ENCODE measurements around the gene FARSB. TPM values are rescaled to one million over a fixed set of nuclear protein-coding genes. Genes with fewer than 3 reads are reported as not detected.

The FARSB gene
- total and polyA plus RNA-seq, 10 donors = 7.8 to 17.4 (median 12.7) TPM

GRCh38 chr2:222608081-222608480, 47.8 kb downstream of the FARSB start:
- WGBS, 5 donors = 70 to 93% (median 73%) methylated on average over 4 of the region's 4 CpGs
- no peak overlapping the region for H3K4me3 ChIP-seq

GRCh38 chr2:222606306-222606705, 49.6 kb downstream of the FARSB start:
- peaks cover 0 to 80% (median 15%) of the 10 kb centered on the region in 6 donors for H3K36me3 ChIP-seq
- no peak overlapping the region for H3K4me3 ChIP-seq
- intact Hi-C loops (cut with DNase I; ENCODE audit: low total_unique reads) = no loop called here
- 95 to 98% (median 96%) methylated on average over 3 of the region's 3 CpGs for WGBS, 5 donors
- TF ChIP-seq POLR2AphosphoS5 (IDR thresholded peaks at IDR 0.05) (no peak), POLR2A (IDR thresholded peaks at IDR 0.05) (no peak), CTCF (IDR thresholded peaks at IDR 0.05 in 8 of 11, conservative IDR thresholded peaks at IDR 0.05 in 3 of 11) (no peak)
- no peaks in the 10 kb centered on the region for H3K9me3 ChIP-seq
- H3K4me1 ChIP-seq = no peaks in the 10 kb centered on the region
- no peaks in the 10 kb centered on the region for H3K27me3 ChIP-seq (replicated peaks in 1 of 7)
- no peak overlapping the region for H3K27ac ChIP-seq
- no peak for DNase-seq

More at GRCh38 chr2:222608081-222608480, 47.8 kb downstream of the FARSB start:
- H3K4me1 ChIP-seq = no peaks in the 10 kb centered on the region
- H3K36me3 ChIP-seq = peaks cover 0 to 84% (median 28%) of the 10 kb centered on the region in 6 donors
- H3K27ac ChIP-seq = no peak overlapping the region
- no peaks in the 10 kb centered on the region for H3K9me3 ChIP-seq
- TF ChIP-seq CTCF (IDR thresholded peaks at IDR 0.05 in 8 of 11, conservative IDR thresholded peaks at IDR 0.05 in 3 of 11) = no peak
- TF ChIP-seq POLR2A (IDR thresholded peaks at IDR 0.05) = no peak
- no peak for TF ChIP-seq POLR2AphosphoS5 (IDR thresholded peaks at IDR 0.05)
- H3K27me3 ChIP-seq (replicated peaks in 1 of 7) = no peaks in the 10 kb centered on the region
- DNase-seq = no peak
- intact Hi-C loops (cut with DNase I; ENCODE audit: low total_unique reads) = no loop called here

GRCh38 chr2:222604749-222605515, 51.0 kb downstream of the FARSB start:
- H3K36me3 ChIP-seq = peaks cover 0 to 75% (median 13%) of the 10 kb centered on the region in 6 donors
- intact Hi-C loops (cut with DNase I; ENCODE audit: low total_unique reads) = no loop called here
- no peaks in the 10 kb centered on the region for H3K27me3 ChIP-seq (replicated peaks in 1 of 7)
- H3K4me1 ChIP-seq = no peaks in the 10 kb centered on the region
- 88 to 96% (median 92%) methylated on average over 5 of the region's 5 CpGs for WGBS, 5 donors
- no peak overlapping the region for H3K27ac ChIP-seq
- TF ChIP-seq POLR2A (IDR thresholded peaks at IDR 0.05) = no peak
- DNase-seq = no peak
- no peaks in the 10 kb centered on the region for H3K9me3 ChIP-seq
- H3K4me3 ChIP-seq = no peak overlapping the region

GRCh38 chr2:222603501-222603900, 52.4 kb downstream of the FARSB start:
- 95 to 99% (median 96%) methylated on average over 2 of the region's 2 CpGs for WGBS, 5 donors
- peaks cover 0 to 75% (median 16%) of the 10 kb centered on the region in 6 donors for H3K36me3 ChIP-seq
- no peak for TF ChIP-seq CTCF (IDR thresholded peaks at IDR 0.05 in 8 of 11, conservative IDR thresholded peaks at IDR 0.05 in 3 of 11)
- no peak for TF ChIP-seq POLR2AphosphoS5 (IDR thresholded peaks at IDR 0.05)
- TF ChIP-seq POLR2A (IDR thresholded peaks at IDR 0.05) = no peak
- no peak overlapping the region for H3K27ac ChIP-seq
- no peaks in the 10 kb centered on the region for H3K9me3 ChIP-seq
- H3K4me3 ChIP-seq = no peak overlapping the region
- intact Hi-C loops (cut with DNase I; ENCODE audit: low total_unique reads) = no loop called here
- no peaks in the 10 kb centered on the region for H3K4me1 ChIP-seq
- DNase-seq = no peak
- H3K27me3 ChIP-seq (replicated peaks in 1 of 7) = no peaks in the 10 kb centered on the region
